IMR-90 (cell line): ENCODE data around the gene CCNQ. TPM values are rescaled to one million over a fixed set of nuclear protein-coding genes. Genes with fewer than 3 reads are reported as not detected.

ENCODE experiments used
- ATAC-seq: fragments of 200-7000 bp; cut with Tn5 transposase; 2 replicates; pipeline ENCODE4 v1.9.1; 2020; ENCODE audit warnings: low read depth, mild to moderate bottlenecking, moderate library complexity
- BruUV-seq: library from RNA; stranded (reverse); fragments of 400-500 nt; replicated peaks from 2 replicates; lab custom pipeline; 2021; lab: Mats Ljungman, UMichigan
- CTCF ChIA-PET: fragments of 300-600 bp; formaldehyde crosslinking; extraction: SDS; loops from one replicate; lab custom pipeline; 2021; ENCODE audit warnings: antibody characterized with exemption; lab: Yijun Ruan, JAX
- POLR2A ChIA-PET: fragments of 300-600 bp; sonication (Branson Sonifier 250); formaldehyde crosslinking; loops from one replicate; lab custom pipeline; 2022; ENCODE audit warnings: antibody characterized with exemption; ENCODE audit not compliant: unreplicated experiment; lab: Charles Lee
- DNase-seq: peaks from one replicate; pipeline ENCODE4 v3.0.0; 2013
- H2AFZ ChIP-seq: replicated peaks from 2 replicates; pipeline ENCODE3; 2013; ENCODE audit warnings: low read length, mild to moderate bottlenecking; ENCODE audit not compliant: poor library complexity
- H2AK5ac ChIP-seq: 2 replicates; pipeline ENCODE4 v1.6.1; 2013; ENCODE audit warnings: low read depth, low read length, inconsistent platforms
- H2AK9ac ChIP-seq: replicated peaks from 2 replicates; pipeline ENCODE3; 2013; ENCODE audit warnings: mild to moderate bottlenecking, low read depth, low read length, moderate library complexity; ENCODE audit not compliant: poor library complexity
- H2BK120ac ChIP-seq: 2 replicates; pipeline ENCODE4 v1.6.1; 2013; ENCODE audit warnings: low read depth, low read length, inconsistent platforms
- H2BK15ac ChIP-seq: 3 replicates; pipeline ENCODE4 v1.6.1; 2013; ENCODE audit warnings: low read depth, low read length, inconsistent platforms
- H2BK20ac ChIP-seq: 2 replicates; pipeline ENCODE4 v1.6.1; 2013; ENCODE audit warnings: low read depth, mild to moderate bottlenecking, inconsistent platforms, low read length, moderate library complexity
- H2BK5ac ChIP-seq: 2 replicates; pipeline ENCODE4 v1.6.1; 2013; ENCODE audit warnings: mild to moderate bottlenecking, low read depth, low read length, inconsistent platforms; ENCODE audit not compliant: poor library complexity, severe bottlenecking
- H3K14ac ChIP-seq: replicated peaks from 2 replicates; pipeline ENCODE4 v1.6.1; 2013; ENCODE audit warnings: low read depth, low read length, inconsistent platforms
- H3K18ac ChIP-seq: 2 replicates; pipeline ENCODE4 v1.6.1; 2013; ENCODE audit warnings: low read depth, low read length, control low read depth
- H3K23ac ChIP-seq: 2 replicates; pipeline ENCODE4 v1.6.1; 2013; ENCODE audit warnings: low read depth, low read length, inconsistent platforms
- H3K27ac ChIP-seq: 2 replicates; pipeline ENCODE4 v1.5.1; 2013; ENCODE audit warnings: mild to moderate bottlenecking, control low read depth, low read length; ENCODE audit not compliant: insufficient read depth
- H3K27me3 ChIP-seq: 2 replicates; pipeline ENCODE4 v1.6.1; 2013; ENCODE audit warnings: low read length; ENCODE audit not compliant: control insufficient read depth, insufficient read depth
- H3K36me3 ChIP-seq: 2 replicates; pipeline ENCODE4 v1.6.1; 2013; ENCODE audit warnings: low read length, mixed read lengths; ENCODE audit not compliant: control insufficient read depth, insufficient read depth
- H3K4ac ChIP-seq: 2 replicates; pipeline ENCODE4 v1.6.1; 2013; ENCODE audit warnings: low read depth, low read length, inconsistent platforms
- H3K4me1 ChIP-seq: 2 replicates; pipeline ENCODE4 v1.6.1; 2013; ENCODE audit warnings: low read length, mixed read lengths; ENCODE audit not compliant: control insufficient read depth, insufficient read depth
- H3K4me2 ChIP-seq: 2 replicates; pipeline ENCODE4 v1.6.1; 2013; ENCODE audit warnings: low read depth, mild to moderate bottlenecking, control low read depth, low read length, moderate library complexity
- H3K4me3 ChIP-seq: 2 replicates; pipeline ENCODE4 v1.5.1; 2013; ENCODE audit warnings: low read depth, mild to moderate bottlenecking, control low read depth, low read length, moderate library complexity; ENCODE audit not compliant: insufficient read depth
- H3K56ac ChIP-seq: 2 replicates; pipeline ENCODE4 v1.6.1; 2013; ENCODE audit warnings: low read length, inconsistent platforms; ENCODE audit not compliant: insufficient read depth; ENCODE audit errors: extremely low read depth
- H3K79me1 ChIP-seq, 2 experiments: 2 replicates each; pipeline ENCODE4 v1.6.1; 2013; ENCODE audit warnings: low read length in 2 of 2, inconsistent platforms in 1 of 2, low read depth in 1 of 2
- H3K9ac ChIP-seq: 2 replicates; pipeline ENCODE4 v1.6.1; 2013; ENCODE audit warnings: low read depth, low read length, control low read depth
- H3K9me1 ChIP-seq: 2 replicates; pipeline ENCODE4 v1.6.1; 2013; ENCODE audit warnings: low read length, inconsistent platforms; ENCODE audit not compliant: insufficient read depth
- H3K9me3 ChIP-seq: 2 replicates; pipeline ENCODE4 v1.6.1; 2013; ENCODE audit warnings: low read length; ENCODE audit not compliant: control insufficient read depth, insufficient read depth
- H4K20me1 ChIP-seq: 2 replicates; pipeline ENCODE4 v1.6.1; 2013; ENCODE audit warnings: low read length, inconsistent platforms; ENCODE audit not compliant: insufficient read depth
- H4K5ac ChIP-seq: 2 replicates; pipeline ENCODE4 v1.6.1; 2013; ENCODE audit warnings: mild to moderate bottlenecking, low read depth, low read length, control low read depth
- H4K8ac ChIP-seq, 2 experiments: 2 replicates each; pipeline ENCODE4 v1.6.1; 2013; ENCODE audit warnings: low read depth in 2 of 2, low read length in 2 of 2, control low read depth in 1 of 2, inconsistent platforms in 1 of 2
- H4K91ac ChIP-seq: 2 replicates; pipeline ENCODE4 v1.6.1; 2013; ENCODE audit warnings: low read depth, low read length, inconsistent platforms; ENCODE audit not compliant: insufficient read depth
- BHLHE40 ChIP-seq: fragments of 150-350 bp; IDR thresholded peaks from 2 replicates; pipeline ENCODE4 v1.6.1; 2016; ENCODE audit warnings: mild to moderate bottlenecking, low read depth, low read length
- CEBPB ChIP-seq: IDR thresholded peaks from 2 replicates; pipeline ENCODE4 v1.6.1; 2012; ENCODE audit warnings: low read depth, low read length, improper control_type of control experiment
- CHD1 ChIP-seq: IDR thresholded peaks from 2 replicates; pipeline ENCODE4 v1.6.1; 2012; ENCODE audit warnings: low read depth, low read length, improper control_type of control experiment
- FOS ChIP-seq: fragments of 150-350 bp; IDR thresholded peaks from 2 replicates; pipeline ENCODE4 v1.6.1; 2016; ENCODE audit warnings: low read depth, low read length
- MAFK ChIP-seq: IDR thresholded peaks from 2 replicates; pipeline ENCODE4 v1.6.1; 2012; ENCODE audit warnings: low read depth, low read length, improper control_type of control experiment
- MAZ ChIP-seq: IDR thresholded peaks from 2 replicates; pipeline ENCODE4 v1.6.1; 2012; ENCODE audit warnings: low read depth, mild to moderate bottlenecking, low read length, improper control_type of control experiment, moderate library complexity, borderline replicate concordance
- MXI1 ChIP-seq: IDR thresholded peaks from 2 replicates; pipeline ENCODE4 v1.6.1; 2012; ENCODE audit warnings: low read depth, mild to moderate bottlenecking, low read length, moderate library complexity, borderline replicate concordance
- NFE2L2 ChIP-seq: fragments of 150-350 bp; IDR thresholded peaks from 2 replicates; pipeline ENCODE4 v1.6.1; 2016; ENCODE audit warnings: low read depth, mild to moderate bottlenecking, low read length
- POLR2A ChIP-seq: IDR thresholded peaks from 2 replicates; pipeline ENCODE4 v1.6.1; 2012; ENCODE audit warnings: mild to moderate bottlenecking, low read depth, low read length
- RAD21 ChIP-seq: IDR thresholded peaks from 2 replicates; pipeline ENCODE4 v1.6.1; 2012; ENCODE audit warnings: low read length, improper control_type of control experiment
- RCOR1 ChIP-seq: IDR thresholded peaks from 2 replicates; pipeline ENCODE4 v1.6.1; 2012; ENCODE audit warnings: mild to moderate bottlenecking, low read length, improper control_type of control experiment; ENCODE audit not compliant: insufficient replicate concordance
- RFX5 ChIP-seq: IDR thresholded peaks from 2 replicates; pipeline ENCODE4 v1.8.0; 2012; ENCODE audit warnings: low read depth, mild to moderate bottlenecking, low read length, moderate library complexity
- SMC3 ChIP-seq: fragments of 150-350 bp; IDR thresholded peaks from 2 replicates; pipeline ENCODE4 v1.6.1; 2016; ENCODE audit warnings: low read depth, mild to moderate bottlenecking, antibody characterized with exemption, low read length, moderate library complexity
- WGBS, 2 experiments: methylation state at CpG; one replicate each; pipeline versions ENCODE4 v1.1.5 to v1.1.7; 2013; ENCODE audit warnings: missing lambda C conversion rate in 2 of 2; ENCODE audit not compliant: insufficient read length in 1 of 2; ENCODE audit errors: extremely low coverage in 2 of 2; 5-methylcytosine and 5-hydroxymethylcytosine counted together
- dilution Hi-C: fragments of 300-500 bp; cut with HindIII; formaldehyde crosslinking; loops from one replicate; pipeline ENCODE4 v1.14.3; 2018; ENCODE audit warnings: low sequenced_read_pairs; ENCODE audit not compliant: unreplicated experiment
- in situ Hi-C: fragments of 300-500 bp; cut with MboI; formaldehyde crosslinking; loops from 3 replicates; pipeline ENCODE4 v1.14.3; 2019; ENCODE audit warnings: low sequenced_read_pairs, inconsistent platforms, mixed read lengths
- intact Hi-C: fragments of 100-400 bp; cut with micrococcal nuclease; formaldehyde crosslinking; loops from 2 replicates; pipeline ENCODE4 v1.10.0; 2022
- polyA plus RNA-seq, 3 experiments: library from polyadenylated mRNA; depleted of rRNA; stranded (reverse); fragments of >200 nt; gene quantifications; 2 replicates each; pipeline ENCODE4 v1.2.3, GENCODE V29; 2012; ENCODE audit warnings: low replicate concordance in 1 of 3
- total RNA-seq: library from RNA; depleted of rRNA; stranded (reverse); fragments of >200 nt; gene quantifications from 2 replicates; pipeline ENCODE4 v1.2.3, GENCODE V29; 2012
- TF ChIP-seq, protein P1 (sequence below): conservative IDR thresholded peaks from 2 replicates; pipeline ENCODE4 v1.5.1; 2012; ENCODE audit warnings: mild to moderate bottlenecking, low read depth, low read length, improper control_type of control experiment
- TF ChIP-seq, protein P2 (sequence below): fragments of 150-350 bp; IDR thresholded peaks from 2 replicates; pipeline ENCODE4 v1.6.1; 2016; ENCODE audit warnings: low read depth, mild to moderate bottlenecking, low read length, moderate library complexity, borderline replicate concordance
- TF ChIP-seq, protein P3 (sequence below): fragments of 150-350 bp; IDR thresholded peaks from 2 replicates; pipeline ENCODE4 v1.6.1; 2017; ENCODE audit warnings: mild to moderate bottlenecking, antibody characterized with exemption, low read length, low read depth

Gene CCNQ
- total and polyA plus RNA-seq, 2 of the 4 experiments (the other 2 are of a cell fraction), result 27.6 to 35.2 TPM

DNA sequence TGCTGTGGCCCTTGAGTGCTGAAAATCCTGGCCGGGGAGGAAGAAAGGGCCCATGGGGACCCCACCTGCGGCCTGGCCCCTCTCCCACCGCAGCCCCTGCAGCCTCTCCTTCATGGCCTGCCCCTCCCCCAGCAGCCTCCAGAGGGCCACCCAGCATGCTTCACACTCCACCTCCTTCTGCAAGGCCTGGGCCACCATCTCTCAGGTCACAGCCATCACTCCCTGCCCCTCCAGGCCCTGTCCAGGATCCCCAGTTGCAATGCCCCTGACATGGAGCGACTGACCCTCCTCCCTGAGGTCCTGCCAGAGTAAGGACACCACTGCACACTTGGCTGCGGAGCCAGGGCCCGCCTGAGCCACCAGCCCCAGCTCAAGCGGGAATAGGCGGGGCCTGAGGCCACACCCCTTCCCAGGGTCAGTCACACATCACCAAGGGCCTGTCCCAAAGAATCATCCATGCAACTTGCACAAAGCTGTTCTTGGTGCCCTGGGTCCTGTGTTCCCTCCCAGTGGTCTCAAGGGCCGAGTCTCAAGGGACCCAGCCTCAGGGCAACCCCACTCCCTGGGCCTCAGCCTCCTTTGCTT is 32.9 kb downstream of the CCNQ start:
- CTCF ChIA-PET, result no interaction called here
- no TSS peak for BruUV-seq
- no peak overlapping the region for H3K4me2 ChIP-seq
- H3K9ac ChIP-seq, result no peak overlapping the region
- no peak overlapping the region for H2AFZ ChIP-seq
- no peak overlapping the region for H2AK9ac ChIP-seq
- no peak overlapping the region for H2BK15ac ChIP-seq
- H2BK20ac ChIP-seq, result no peak overlapping the region
- H2BK5ac ChIP-seq, result no peak overlapping the region
- dilution Hi-C loops (no loop called here), in situ Hi-C loops (no loop called here), intact Hi-C loops (no loop called here)
- no peaks in the 10 kb centered on the region for H3K9me1 ChIP-seq
- no peak overlapping the region for H3K27ac ChIP-seq
- no peak overlapping the region for H4K5ac ChIP-seq
- H2AK5ac ChIP-seq, result no peak overlapping the region
- no peak overlapping the region for H3K14ac ChIP-seq
- no peaks in the 10 kb centered on the region for H4K20me1 ChIP-seq
- WGBS, 2 experiments, result no CpG with 5 or more reads among the region's 9 CpGs
- POLR2A ChIA-PET, result no interaction called here
- H3K4me3 ChIP-seq, result no peak overlapping the region
- TF ChIP-seq BHLHE40 (no peak), RFX5 (no peak), RCOR1 (no peak), MAZ (no peak), NFE2L2 (no peak), FOS (no peak), SMC3 (no peak), POLR2A (no peak), RAD21 (no peak), CEBPB (no peak), MXI1 (no peak), MAFK (no peak), CHD1 (no peak)
- TF ChIP-seq, protein P1, sequence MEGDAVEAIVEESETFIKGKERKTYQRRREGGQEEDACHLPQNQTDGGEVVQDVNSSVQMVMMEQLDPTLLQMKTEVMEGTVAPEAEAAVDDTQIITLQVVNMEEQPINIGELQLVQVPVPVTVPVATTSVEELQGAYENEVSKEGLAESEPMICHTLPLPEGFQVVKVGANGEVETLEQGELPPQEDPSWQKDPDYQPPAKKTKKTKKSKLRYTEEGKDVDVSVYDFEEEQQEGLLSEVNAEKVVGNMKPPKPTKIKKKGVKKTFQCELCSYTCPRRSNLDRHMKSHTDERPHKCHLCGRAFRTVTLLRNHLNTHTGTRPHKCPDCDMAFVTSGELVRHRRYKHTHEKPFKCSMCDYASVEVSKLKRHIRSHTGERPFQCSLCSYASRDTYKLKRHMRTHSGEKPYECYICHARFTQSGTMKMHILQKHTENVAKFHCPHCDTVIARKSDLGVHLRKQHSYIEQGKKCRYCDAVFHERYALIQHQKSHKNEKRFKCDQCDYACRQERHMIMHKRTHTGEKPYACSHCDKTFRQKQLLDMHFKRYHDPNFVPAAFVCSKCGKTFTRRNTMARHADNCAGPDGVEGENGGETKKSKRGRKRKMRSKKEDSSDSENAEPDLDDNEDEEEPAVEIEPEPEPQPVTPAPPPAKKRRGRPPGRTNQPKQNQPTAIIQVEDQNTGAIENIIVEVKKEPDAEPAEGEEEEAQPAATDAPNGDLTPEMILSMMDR, result no peak
- TF ChIP-seq, protein P2, sequence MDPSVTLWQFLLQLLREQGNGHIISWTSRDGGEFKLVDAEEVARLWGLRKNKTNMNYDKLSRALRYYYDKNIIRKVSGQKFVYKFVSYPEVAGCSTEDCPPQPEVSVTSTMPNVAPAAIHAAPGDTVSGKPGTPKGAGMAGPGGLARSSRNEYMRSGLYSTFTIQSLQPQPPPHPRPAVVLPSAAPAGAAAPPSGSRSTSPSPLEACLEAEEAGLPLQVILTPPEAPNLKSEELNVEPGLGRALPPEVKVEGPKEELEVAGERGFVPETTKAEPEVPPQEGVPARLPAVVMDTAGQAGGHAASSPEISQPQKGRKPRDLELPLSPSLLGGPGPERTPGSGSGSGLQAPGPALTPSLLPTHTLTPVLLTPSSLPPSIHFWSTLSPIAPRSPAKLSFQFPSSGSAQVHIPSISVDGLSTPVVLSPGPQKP, result no peak
- TF ChIP-seq, protein P3, sequence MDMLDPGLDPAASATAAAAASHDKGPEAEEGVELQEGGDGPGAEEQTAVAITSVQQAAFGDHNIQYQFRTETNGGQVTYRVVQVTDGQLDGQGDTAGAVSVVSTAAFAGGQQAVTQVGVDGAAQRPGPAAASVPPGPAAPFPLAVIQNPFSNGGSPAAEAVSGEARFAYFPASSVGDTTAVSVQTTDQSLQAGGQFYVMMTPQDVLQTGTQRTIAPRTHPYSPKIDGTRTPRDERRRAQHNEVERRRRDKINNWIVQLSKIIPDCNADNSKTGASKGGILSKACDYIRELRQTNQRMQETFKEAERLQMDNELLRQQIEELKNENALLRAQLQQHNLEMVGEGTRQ, result no peak
- peaks cover 15% of the 10 kb centered on the region; the same call in 1 of the 2 replicates for H3K27me3 ChIP-seq
- H3K23ac ChIP-seq, result no peak overlapping the region
- H3K56ac ChIP-seq, result no peak overlapping the region
- peaks cover 5% of the 10 kb centered on the region; the same call in 1 of the 2 replicates for H3K9me3 ChIP-seq
- DNase-seq (no peak), ATAC-seq (no peak)
- H4K91ac ChIP-seq, result no peak overlapping the region
- H3K18ac ChIP-seq, result no peak overlapping the region
- no peak overlapping the region for H2BK120ac ChIP-seq
- H3K4ac ChIP-seq, result no peak overlapping the region
- H3K79me1 ChIP-seq, result no peaks in the 10 kb centered on the region
- no peaks in the 10 kb centered on the region for H3K4me1 ChIP-seq
- no peak overlapping the region for H4K8ac ChIP-seq
- H3K36me3 ChIP-seq, result no peaks in the 10 kb centered on the region
